GM19099 (cell line): Measurements from ENCODE around the gene SUSD4.

Experiments
- POLR2A ChIP-seq: IDR thresholded peaks from 3 replicates; pipeline ENCODE4 v1.6.1; 2011; ENCODE audit warnings: low read depth; ENCODE audit not compliant: insufficient read length; ENCODE audit errors: extremely low read depth

Gene SUSD4

DNA sequence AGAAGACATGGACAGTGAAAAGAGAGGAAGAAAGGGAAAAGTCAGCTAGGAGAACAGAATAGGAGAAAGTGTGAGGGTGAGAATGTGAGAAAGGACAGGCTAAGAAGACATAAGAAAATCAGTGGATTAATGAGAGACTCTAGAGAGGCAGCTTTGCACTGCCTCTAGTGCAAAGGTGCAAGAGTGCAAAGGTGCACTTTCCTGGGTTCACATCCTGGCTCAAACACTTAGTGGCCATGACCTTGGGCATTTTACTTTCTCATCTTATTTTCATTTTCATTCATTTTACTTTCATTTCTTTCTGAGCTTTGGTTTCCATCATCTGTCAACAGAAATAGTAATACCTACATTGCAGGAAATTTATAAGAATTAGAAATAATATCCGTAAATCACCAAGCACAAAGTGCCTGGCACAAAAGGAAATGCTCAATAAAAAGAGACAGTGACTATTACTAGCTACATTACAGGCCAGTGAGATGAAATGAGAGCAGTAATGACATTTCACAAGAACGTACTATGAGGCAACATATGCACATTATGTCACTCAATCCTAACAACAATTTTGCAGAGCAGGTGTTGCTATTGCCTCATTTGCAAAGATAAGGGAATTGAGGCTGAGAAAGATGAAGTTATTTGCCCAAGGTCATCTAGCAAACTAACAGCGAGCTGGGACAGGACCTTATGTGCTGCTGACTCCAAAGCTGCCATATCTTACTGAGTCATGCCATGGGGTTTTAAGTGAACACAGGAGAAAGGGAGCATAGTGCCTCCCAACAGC is 113.9 kb downstream of the SUSD4 start:
- TF ChIP-seq POLR2A: no peak

DNA sequence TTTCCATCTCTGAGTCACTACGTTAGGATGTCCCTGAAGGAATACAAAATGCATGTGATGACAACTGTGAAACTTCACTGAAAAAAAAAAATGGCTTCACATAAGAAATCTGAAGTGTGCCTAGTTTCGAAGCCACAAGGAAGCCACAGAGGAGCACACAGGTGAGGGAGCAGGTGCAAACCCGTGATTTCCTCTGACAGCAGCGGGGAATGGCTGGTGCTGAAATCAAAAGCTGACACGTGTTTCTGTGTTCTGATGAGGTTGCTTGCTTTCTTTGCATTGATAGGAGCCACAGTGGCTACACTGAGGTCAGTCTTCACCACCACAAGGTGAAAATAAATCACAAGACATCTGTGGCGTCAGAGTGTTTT is 115.2 kb downstream of the SUSD4 start:
- TF ChIP-seq POLR2A: no peak

DNA sequence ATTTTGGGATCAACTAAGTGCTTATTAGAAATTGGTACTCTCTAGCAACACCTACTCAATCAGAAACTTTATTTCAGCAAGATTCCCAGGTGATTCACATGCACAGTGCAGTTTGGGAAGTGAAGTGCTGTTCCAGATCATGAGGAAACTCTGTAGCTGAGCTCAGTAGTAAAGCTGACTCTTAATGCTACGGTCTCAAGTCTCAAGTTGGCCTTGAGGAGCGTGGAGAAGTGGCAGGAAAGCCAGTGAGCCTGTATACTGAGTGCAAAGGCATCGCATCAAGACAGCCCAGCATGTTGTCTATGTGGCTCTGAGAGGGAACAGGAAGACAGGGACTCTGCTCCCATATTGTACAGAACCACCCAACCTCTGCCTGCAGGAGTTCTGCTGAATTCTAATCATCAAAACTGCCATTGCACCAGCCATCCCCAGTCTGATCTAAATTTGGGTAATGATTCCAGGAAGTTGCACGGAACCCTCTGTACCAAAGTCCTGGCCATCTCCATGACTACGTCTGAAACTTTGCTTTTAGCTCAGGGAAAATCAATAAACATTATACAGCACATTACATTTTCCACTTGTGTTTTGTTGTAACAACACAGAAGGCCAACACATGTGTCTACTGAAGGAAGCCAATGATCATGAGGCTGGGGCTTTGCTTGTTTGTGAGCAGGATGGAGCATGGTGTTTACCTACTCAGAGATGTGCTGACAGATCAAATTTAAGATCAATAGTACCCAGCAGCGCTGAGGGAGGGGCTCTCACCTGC is 115.8 kb downstream of the SUSD4 start:
- no peak for TF ChIP-seq POLR2A

DNA sequence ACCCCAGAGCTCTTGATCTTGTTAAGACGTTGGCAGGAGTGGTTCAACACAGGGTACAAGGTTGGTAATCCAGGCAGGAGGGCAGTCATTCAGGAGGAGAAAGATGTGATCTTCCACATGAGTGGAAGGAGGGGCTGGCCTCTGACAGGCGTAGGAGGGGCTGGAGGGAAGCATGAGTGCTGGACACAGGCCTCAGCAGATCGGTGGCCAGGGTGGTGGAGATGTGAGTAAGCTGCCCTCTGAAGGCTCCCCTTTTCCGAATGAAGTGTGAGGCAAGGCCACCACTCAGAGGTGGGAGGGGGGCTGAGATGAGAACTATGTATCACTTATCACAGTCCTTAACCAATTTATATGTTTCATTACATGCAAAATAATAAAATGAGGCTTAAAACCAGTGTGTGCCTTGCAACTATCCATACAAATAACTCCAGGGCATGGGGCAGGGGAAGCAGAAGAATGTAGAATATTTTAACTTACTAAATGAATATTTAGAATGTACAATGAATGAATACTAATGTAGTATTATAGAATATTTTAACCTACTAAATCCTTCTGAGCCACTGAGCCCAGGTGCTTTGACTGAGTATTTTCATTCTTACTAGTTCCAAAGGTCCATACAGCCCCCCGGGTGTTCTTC is 117.4 kb downstream of the SUSD4 start:
- TF ChIP-seq POLR2A: no peak

DNA sequence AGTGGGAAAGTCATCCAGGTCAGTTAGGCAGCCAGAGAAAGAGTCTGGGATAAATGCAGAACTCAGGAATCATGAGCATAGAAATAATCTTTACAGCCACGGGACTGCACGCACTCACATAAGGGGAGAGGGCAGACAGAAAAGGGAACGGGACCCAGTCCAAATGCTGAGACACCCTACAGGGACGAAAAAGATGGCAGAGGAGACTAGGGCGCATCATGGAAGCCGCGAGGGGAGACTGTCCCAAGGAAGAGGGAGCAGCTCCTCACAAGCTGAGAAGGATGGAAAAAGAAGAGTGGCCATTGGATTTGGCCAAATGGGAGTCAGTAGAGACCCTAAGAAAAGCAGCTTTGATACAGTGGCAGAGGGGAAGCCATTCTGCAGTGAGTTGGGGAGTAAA is 118.0 kb downstream of the SUSD4 start:
- TF ChIP-seq POLR2A: no peak

DNA sequence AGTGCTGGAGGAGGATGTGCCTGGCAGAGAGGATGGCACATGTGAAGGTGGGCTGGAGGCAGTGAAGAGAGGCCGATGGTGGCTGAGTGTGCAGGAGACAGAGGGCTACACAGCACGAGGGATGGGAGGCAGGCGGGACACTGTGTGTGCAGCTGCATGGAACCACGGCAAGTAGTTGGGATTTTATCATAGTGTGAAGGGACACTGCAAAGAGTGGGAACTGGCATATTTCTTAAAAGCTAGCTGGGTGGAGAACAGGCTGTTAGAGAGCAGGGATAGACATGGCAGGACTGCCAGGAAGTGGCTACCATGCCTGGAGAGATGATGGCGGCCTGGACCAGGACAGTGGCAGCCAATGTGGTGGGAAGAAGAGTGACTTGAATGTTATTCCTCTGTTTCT is 118.6 kb downstream of the SUSD4 start:
- no peak for TF ChIP-seq POLR2A

DNA sequence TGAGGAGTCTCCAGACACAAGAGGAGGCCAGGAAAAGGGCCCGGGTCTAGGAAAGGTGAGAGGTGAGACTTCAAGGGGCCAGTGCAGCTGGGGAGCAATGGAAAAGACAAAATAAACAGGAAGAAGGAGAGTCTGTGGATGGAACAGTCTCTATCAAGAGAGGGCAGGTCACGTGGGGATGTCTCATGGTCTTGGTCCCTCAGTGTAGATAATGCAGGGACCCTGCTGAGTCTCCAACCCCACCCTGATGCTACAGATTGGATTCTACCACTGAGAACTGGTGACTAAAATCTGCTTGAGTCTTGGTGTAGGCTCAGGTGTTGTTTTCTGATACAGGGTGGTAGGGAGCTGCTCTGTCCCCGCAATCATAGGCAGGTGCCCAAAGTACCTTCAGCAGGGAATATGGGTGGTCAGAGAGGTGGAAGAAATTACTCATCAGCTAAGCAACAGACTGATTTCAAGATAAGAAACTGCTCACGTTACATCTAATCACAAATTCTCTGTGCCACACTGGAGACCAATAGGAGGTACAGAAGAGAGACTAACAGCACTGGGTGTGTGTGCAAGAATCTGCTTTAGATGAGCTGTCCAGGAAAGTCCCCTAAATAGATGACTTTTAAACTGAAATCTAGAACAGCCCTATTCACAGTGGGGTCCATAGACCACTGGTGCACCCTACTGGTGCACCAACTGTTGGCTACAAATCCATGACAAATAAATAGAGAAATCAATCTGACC is 119.4 kb downstream of the SUSD4 start:
- TF ChIP-seq POLR2A: no peak

DNA sequence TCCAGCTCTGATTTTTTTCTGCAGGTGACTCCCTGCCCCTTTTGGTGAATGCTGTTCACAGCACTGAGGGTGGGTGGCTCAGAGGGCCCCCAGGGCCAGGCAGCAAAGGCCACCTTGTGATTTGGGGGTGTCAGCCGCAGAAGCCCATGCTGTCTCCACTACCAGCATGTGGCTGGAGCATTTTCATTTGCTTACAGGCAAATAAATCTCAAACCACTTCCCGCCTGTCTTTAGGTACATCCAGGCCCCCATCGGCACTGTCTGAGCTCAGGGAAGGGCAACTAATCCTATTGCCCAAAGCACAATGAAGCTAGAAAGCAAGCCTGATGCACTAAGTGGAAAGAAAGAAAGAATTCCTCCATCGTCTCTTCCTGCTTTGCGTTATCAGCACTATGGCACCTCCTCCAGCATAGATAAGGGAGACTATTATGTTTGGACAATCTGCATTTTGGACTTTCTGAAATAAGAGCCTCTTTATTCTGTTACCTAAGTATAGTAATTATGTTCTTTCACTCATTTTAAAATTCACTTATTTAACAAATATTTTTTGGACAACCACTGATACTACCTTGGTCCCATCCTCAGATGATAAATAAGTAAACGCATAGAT is 120.4 kb downstream of the SUSD4 start:
- TF ChIP-seq POLR2A: no peak

DNA sequence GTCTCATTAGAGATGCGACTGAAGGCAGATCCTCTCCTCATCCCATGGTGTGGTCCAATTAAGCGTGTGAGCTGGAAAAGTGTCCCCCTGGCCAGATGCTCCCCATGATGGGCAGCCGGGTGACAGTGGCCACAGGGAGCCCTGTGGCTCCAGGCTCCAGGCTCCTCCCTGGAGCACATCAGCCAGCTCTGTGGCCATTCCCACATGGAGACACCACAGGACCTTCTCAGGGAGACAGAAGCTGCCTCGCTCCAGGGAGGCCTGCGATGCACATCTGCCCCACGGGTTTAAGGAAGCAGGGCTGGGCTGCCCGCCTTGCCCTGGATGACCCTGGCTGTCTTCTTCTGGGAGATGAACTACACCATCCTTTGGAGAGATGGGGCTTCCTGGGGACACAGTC is 121.0 kb downstream of the SUSD4 start:
- TF ChIP-seq POLR2A: no peak

DNA sequence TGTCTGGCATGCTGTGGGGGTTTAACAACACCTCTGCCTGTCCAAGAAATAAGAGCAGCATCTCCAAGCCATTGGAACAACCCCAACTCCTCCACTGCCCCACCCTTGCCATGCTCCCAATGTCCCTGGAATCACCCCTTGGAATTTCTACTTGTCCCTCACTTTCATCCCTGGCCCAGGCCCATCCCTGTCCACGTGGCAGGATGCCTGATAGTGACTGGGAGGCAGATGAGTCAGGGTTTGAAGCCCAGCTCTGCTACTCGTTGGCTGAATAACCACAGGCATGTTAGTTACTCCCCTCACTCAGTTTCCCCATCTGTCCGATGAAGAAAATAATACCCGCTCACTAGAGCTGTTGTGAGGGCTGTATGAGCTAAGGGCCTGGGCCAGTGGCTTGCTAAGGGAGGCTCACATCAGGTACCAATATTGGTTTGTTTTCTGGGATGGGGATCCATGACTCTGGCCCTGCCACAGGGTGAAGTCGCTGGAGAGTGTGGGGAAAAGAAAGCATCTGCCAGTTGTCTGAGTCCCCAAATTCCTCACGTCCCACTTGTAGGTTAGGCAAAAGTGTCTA is 121.5 kb downstream of the SUSD4 start:
- no peak for TF ChIP-seq POLR2A

DNA sequence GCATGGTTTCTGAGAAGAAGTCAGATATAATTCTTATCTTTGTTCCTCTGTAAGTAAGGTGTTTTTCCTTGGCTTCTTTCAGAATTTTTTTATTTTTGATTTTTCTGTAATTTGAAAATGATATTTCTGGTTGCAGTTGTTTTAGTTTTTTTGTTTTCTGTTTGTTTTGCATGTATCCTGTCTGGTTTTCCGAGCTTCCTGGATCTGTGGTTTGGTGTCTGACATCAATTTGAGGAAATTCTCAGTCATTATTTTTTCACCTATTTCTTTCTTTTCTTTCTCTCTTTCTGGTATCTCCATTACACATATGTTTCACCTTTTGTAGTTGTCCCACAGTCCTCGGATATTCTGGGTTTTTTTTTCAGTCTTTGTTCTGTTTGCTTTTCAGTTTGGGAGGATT is 123.9 kb downstream of the SUSD4 start:
- no peak for TF ChIP-seq POLR2A

DNA sequence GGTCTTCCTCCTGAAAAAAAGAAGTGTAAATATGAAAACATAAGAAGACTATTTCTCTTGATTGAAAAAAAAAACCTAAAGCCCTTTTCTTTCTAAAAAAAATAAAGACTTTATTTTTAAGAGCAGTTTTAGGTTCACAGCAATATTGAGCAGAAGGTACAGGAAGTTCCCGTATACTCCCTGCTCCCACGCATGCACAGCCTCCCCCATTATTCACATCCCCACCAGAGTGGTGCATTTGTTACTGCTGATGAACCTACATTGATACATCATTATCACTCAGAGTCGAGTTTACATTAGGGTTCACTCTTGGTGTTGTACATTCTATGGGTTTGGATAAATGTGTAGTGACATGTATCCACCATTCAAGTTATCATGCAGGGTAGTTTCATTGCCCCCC is 128.9 kb downstream of the SUSD4 start:
- TF ChIP-seq POLR2A: no peak

DNA sequence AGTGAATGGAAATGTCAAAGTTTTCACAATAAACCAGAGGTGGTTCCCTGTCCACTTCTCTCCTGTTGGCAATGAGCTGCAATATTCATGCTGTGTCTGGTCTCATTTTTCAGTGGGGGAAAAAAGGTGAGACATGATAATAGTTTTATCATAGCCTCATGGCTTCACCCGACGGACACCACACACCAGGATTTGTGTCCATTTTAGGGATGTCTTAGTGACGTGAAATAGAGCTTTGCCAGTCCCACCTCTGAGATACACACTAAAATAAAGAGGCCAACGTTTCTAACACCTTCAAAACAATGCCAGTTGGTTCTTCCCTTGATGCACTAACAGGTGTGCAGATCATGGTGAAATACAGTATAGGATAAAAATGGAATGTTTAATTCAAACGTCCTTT is 129.4 kb downstream of the SUSD4 start:
- no peak for TF ChIP-seq POLR2A

DNA sequence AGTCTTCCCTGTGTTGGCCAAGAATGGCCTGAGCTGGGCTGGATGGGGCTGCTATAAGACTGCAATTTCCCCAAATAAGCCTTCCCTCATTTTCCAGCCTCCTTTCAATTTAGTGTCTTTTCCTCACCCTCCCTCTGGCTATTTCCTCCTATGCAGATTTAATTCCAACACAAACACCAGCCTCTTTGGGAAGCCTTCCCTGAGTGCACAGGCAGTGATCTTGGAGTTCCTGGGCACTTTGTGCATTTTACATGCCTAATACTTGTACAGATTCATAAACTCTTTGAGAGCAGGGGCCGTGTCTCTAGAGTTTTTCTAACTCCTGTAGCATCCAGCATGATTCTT is 129.8 kb downstream of the SUSD4 start:
- no peak for TF ChIP-seq POLR2A
